Muscle layer of duodenum (tissue), 2 donors: Measurements from ENCODE around the gene GAB2.
"Not testable (repeated sequence)": the region's sequence is repeated elsewhere in the genome, so short reads cannot be mapped to it uniquely, and the experiment has no call there.

Experiments used
- H3K27ac ChIP-seq: one replicate; pipeline ENCODE4 v1.7.0; 2013; ENCODE audit warnings: mild to moderate bottlenecking, low read length
- H3K27me3 ChIP-seq: one replicate; pipeline ENCODE4 v1.7.0; 2013; ENCODE audit warnings: low read depth, mild to moderate bottlenecking, control low read depth, low read length
- H3K36me3 ChIP-seq, 2 donors: one replicate each; pipeline ENCODE4 v1.7.0; 2013; ENCODE audit warnings: low read length in 2 of 2, control low read depth in 1 of 2, mild to moderate bottlenecking in 1 of 2; ENCODE audit not compliant: insufficient read depth in 2 of 2, control insufficient read depth in 1 of 2
- H3K4me1 ChIP-seq, 2 donors: one replicate each; pipeline ENCODE4 v1.7.0; 2013; ENCODE audit warnings: low read length in 2 of 2, mild to moderate bottlenecking in 2 of 2, control low read depth in 1 of 2, moderate library complexity in 1 of 2; ENCODE audit not compliant: insufficient read depth in 2 of 2, control insufficient read depth in 1 of 2
- H3K4me3 ChIP-seq, 2 donors: one replicate each; pipeline ENCODE4 v1.7.0; 2013; ENCODE audit warnings: low read length in 2 of 2, low read depth in 1 of 2, mild to moderate bottlenecking in 1 of 2
- H3K9me3 ChIP-seq, 2 donors: one replicate each; pipeline ENCODE4 v1.7.0; 2013; ENCODE audit warnings: low read length in 2 of 2, control low read depth in 1 of 2, mild to moderate bottlenecking in 1 of 2; ENCODE audit not compliant: control insufficient read depth in 1 of 2
- donor health status: healthy.

The GAB2 gene

DNA sequence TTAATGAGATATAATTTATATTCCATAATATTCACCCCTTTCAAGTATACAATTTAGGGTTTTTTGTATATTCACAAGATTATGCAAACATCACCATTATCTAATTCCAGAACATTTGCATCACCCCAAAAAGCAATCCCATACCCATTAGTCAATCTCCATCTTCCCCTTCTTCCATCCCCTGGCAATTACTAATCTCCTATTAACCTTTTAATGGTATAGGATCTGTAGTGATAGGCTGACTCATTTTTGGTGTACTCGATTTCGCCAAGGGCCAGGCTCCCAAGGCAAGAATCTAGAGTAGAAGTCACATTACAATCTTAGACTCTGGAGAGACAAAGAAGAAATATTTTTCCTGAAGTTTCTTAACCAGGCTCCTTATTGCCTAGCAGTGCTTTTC lies 113.4 kb downstream of the GAB2 start:
- Histone ChIP-seq H3K27me3 (no peaks in the 10 kb centered on the region), H3K4me1 (peaks cover 0 to 6% of the 10 kb centered on the region in 2 donors), H3K36me3 (no peaks in the 10 kb centered on the region), H3K27ac (no peak overlapping the region), H3K4me3 (no peak overlapping the region), H3K9me3 (no peaks in the 10 kb centered on the region)

DNA sequence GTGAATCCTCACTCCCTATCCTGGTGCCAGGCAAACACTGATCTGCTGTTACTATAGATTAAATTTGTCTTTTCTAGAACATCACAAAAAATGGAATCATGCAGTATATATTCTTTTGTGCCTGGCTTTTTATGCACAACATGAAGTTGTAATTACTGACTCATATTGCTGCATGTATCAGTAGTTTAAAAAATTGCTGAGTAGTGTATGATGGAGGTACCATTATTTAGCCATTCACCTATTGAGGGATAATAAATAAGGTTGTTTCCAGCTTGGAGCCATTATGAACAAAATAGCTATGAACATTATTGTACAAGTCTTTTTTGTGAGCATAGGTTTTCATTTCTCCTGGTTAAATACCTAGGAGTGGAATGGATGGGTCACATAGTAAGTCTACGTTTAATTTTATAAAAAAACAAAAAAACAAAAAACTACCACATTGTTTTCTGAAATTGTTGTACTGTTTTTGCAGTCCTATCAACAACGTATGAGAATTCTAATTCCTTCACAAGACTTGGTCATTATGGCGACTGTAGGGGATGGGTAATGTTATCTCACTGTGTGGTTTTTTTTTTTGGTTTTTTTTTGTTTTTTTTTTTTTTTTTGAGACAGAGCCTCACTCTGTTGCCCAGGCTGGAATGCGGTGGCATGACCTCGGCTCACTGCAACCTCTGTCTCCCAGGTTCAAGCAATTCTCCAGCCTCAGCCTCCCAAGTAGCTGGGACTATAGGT lies 117.3 kb downstream of the GAB2 start:
- Histone ChIP-seq H3K27ac (no peak overlapping the region), H3K27me3 (no peaks in the 10 kb centered on the region), H3K9me3 (no peaks in the 10 kb centered on the region), H3K4me3 (no peak overlapping the region), H3K36me3 (no peaks in the 10 kb centered on the region), H3K4me1 (peaks cover 3 to 4% of the 10 kb centered on the region in 2 donors)

DNA sequence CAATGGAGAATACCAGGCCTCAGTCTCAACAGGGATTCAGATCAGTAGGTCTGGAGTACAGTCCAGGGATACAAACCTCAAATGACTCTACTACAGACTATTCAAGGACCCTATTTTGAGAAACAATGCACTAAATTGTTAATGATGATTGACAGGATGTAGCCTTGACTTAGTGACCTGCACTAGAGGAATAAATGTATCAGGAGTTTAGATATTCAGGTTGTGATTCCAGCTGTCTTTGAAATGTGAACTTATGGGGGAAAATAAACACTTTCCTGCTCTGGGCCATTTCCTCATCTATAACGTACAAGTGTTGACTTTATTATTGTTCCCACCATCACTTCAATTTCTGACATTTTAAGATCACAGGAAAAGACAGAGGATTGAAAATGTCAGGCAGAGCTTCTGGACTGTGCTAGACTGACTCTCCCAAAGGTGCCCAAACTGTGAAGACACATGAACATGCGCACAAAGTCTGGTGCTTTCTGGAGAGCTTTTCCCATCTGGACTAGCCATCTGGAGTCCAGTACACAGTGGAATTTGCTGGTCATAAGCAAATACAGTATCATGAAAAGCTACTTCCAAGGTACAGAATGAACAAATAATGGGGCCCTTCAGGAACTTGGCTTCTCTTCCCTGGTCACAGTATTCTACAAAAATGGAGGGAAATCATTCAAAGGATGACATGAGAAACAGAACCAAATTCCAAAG lies 118.5 kb downstream of the GAB2 start:
- no peak overlapping the region for H3K4me3 ChIP-seq
- peaks cover 0 to 3% of the 10 kb centered on the region in 2 donors for H3K4me1 ChIP-seq
- H3K36me3 ChIP-seq = no peaks in the 10 kb centered on the region
- no peaks in the 10 kb centered on the region for H3K27me3 ChIP-seq
- no peaks in the 10 kb centered on the region for H3K9me3 ChIP-seq
- no peak overlapping the region for H3K27ac ChIP-seq

DNA sequence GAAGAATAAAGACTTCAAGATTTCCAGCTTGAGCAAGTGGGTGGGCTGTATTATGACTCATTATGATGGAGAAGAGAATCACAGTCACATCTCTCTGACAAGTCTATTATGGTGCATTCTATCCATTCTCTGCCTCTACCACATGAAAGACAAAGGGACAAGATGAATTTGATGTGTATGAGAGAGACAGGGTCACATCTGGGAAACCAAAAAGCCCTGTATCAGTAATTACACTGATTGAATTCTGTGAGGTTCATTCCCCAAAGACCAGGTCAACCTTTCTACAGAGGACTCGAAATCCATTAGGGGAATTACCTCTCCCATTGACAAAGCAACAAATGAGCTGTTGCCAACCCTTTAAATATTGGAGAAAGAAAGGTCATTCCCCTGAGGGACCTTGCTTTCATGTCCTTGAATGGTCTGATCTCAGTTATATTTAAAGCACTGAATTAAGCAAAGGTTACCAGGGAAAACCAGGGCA lies 119.3 kb downstream of the GAB2 start:
- Histone ChIP-seq H3K4me1 (peaks cover 0 to 3% of the 10 kb centered on the region in 2 donors), H3K27me3 (no peaks in the 10 kb centered on the region), H3K4me3 (no peak overlapping the region), H3K27ac (no peak overlapping the region), H3K36me3 (no peaks in the 10 kb centered on the region), H3K9me3 (no peaks in the 10 kb centered on the region)

DNA sequence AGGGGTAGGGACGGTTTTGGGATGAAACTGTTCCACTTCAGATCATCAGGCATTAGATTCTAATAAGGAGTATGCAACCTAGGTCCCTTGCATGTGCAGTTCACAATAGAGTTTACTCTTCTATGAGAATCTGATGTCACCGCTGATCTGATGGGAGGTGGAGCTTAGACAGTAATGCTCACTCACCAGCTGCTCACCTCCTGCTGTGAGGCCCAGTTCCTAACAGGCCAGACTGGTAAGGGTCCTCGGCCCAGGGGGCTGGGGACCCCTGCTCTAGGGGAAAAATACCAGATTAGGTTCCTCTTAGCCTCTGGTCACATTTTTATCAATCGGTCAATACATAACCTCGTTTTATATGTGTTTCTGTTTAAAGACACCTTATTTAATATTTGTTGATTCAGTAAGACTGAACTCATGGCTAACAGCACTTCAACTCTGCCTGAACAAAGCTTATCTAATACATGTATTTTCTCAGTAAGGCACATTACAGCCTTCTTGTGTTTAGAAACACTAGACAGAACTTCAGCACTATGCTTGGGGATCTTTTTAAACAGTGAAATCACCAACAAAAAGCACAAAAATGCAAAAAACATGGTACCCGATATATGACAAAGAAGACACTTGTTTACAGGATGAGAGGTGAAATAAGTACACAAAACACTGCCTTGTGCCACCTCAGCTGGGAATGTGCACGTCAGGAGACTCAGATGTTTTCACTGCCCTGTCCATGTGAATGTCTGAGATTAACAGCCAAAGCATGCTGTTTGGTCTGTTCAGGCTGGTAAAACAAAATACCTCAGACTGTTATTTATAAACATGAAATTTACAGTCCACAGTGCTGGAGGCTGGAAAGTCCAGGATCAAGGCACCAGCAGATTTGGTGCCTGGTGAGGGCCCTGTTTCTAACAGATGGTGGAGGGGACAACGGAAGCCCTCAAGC lies 121.4 kb downstream of the GAB2 start:
- H3K36me3 ChIP-seq = no peaks in the 10 kb centered on the region

DNA sequence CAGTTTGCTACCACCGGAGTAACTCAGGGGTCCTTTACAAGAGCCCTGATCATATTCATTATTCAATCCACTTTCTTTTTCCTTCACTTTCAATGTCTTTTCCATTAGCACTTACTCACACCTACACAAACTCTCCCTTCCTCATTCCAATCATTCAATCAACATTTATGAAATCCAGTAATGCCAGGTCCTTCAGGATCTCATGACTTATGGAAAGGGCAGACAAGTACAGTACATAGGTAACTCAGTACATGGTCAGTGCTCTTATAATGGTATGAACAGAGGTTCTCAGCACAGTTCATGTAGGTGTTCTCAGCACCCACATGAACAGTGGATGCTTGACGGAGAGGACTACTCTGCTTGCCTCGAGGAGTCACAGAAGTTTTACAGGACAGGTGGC lies 122.3 kb downstream of the GAB2 start:
- Histone ChIP-seq H3K36me3 (no peaks in the 10 kb centered on the region), H3K27ac (no peak overlapping the region), H3K4me1 (peaks cover 0 to 3% of the 10 kb centered on the region in 2 donors), H3K9me3 (no peaks in the 10 kb centered on the region), H3K4me3 (no peak overlapping the region), H3K27me3 (no peaks in the 10 kb centered on the region)

More for the DNA sequence above, 121.4 kb downstream of the GAB2 start:
- Histone ChIP-seq H3K27ac (no peak overlapping the region), H3K9me3 (no peaks in the 10 kb centered on the region), H3K4me1 (peaks cover 0 to 3% of the 10 kb centered on the region in 2 donors), H3K4me3 (no peak overlapping the region), H3K27me3 (no peaks in the 10 kb centered on the region)

DNA sequence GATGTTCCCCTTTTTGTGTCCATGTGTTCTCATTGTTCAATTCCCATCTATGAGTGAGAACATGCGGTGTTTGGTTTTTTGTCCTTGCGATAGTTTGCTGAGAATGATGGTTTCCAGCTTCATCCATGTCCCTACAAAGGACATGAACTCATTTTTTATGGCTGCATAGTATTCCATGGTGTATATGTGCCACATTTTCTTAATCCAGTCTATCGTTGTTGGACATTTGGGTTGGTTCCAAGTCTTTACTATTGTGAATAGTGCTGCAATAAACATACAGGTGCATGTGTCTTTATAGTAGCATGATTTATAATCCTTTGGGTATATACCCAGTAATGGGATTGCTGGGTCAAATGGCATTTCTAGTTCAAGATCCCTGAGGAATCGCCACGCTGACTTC lies 123.5 kb downstream of the GAB2 start:
- H3K36me3 ChIP-seq = not testable (repeated sequence)

DNA sequence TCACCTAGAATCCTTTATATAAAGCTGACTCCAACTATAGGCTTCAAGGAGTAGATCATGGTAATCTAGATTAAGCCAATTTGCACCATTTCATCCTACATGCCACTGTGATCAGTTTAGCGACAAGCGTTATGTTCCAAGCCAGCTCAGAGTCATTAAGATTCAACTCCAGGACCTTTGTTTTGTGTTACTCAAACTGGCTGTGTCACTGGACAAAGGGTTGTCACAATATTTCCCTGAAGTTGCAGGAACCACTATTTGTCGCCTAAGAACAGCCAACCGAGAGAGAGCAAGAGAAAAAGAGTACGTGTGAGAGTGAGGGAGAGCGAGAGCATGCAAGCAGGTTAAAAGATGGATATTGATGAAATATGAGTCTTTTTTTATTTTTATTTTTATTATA lies 124.1 kb downstream of the GAB2 start:
- no peaks in the 10 kb centered on the region for H3K27me3 ChIP-seq
- H3K4me3 ChIP-seq = no peak overlapping the region
- H3K36me3 ChIP-seq = no peaks in the 10 kb centered on the region
- H3K9me3 ChIP-seq = peaks cover 3 to 4% of the 10 kb centered on the region in 2 donors
- H3K4me1 ChIP-seq = peaks cover 0 to 2% of the 10 kb centered on the region in 2 donors
- H3K27ac ChIP-seq = no peak overlapping the region

More for the DNA sequence above, 123.5 kb downstream of the GAB2 start:
- H3K27ac ChIP-seq, H3K27me3 ChIP-seq, H3K4me3 ChIP-seq, H3K4me1 ChIP-seq, H3K9me3 ChIP-seq: not testable (repeated sequence)

DNA sequence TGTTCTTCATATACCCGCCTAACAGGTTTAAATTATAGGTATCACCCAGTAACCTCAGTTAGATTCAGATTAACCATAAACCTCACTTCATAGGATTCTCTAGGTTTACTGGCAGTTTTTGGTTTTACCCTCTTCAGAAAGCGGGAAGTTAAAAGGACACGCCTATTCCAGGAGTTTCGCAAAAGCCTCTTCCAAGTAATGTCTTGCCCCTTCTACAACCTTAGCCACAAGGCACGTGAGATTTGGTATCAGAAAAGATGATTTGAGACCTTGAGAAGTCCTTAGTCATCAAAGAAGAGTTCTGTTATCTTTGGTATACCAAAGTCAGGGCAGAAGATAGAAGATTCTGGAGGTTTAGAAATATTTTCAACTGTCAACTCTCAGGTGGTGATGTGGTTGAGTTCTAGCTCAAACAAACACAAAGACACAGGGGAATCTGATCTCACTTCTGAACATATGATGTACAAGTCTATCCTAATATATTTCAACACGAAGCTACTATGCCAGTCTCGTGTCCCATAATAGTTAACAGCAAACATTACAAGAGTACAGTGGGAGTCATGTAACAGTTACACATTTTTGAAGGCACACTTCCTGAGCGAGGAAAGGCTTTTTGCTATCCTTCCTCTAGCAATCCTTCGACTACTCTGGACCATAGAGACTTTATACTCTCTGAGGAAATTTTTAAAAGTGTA lies 125.4 kb downstream of the GAB2 start:
- H3K4me3 ChIP-seq = no peak overlapping the region
- H3K27me3 ChIP-seq = no peaks in the 10 kb centered on the region
- no peaks in the 10 kb centered on the region for H3K36me3 ChIP-seq
- no peak overlapping the region for H3K27ac ChIP-seq
- no peaks in the 10 kb centered on the region for H3K4me1 ChIP-seq
- H3K9me3 ChIP-seq = peaks cover 4 to 5% of the 10 kb centered on the region in 2 donors

DNA sequence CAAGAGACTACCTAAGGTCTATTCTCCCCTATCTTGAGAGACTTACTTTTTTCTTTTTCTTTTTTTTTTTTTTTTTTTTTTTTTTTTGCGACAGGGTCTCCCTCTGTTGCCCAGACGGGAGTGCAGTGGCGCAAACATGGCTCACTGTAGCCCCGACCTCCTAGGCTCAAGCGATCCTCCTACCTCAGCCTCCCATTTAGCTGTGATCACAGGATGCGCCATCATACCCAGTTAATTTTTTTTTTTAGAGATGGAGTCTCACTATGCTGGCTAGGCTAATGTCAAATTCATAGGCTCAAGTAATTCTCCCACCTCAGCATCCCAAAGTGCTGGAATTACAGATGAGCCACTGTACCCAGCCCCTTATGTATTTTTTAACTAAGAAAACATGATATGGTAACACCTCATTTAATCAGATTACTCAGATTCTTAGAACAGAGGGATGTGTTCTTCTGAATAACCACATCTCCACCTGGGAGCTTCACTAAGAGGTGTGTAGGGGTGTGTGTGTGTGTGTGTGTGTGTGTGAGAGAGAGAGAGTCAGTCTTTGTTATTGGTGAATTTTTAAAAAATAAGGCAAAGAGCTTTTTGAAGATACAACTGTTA lies 126.0 kb downstream of the GAB2 start:
- H3K27ac ChIP-seq = no peak overlapping the region
- no peak overlapping the region for H3K4me3 ChIP-seq
- H3K36me3 ChIP-seq = no peaks in the 10 kb centered on the region
- no peaks in the 10 kb centered on the region for H3K4me1 ChIP-seq
- H3K27me3 ChIP-seq = no peaks in the 10 kb centered on the region
- H3K9me3 ChIP-seq = peaks cover 4 to 5% of the 10 kb centered on the region in 2 donors
